ENCODE results near the gene SAC3D1. TPM values are rescaled to one million over a fixed set of nuclear protein-coding genes. Genes with fewer than 3 reads are reported as not detected.

Gene SAC3D1
- total and polyA plus RNA-seq, 2 of the 4 experiments (the other 2 are of a cell fraction): 2.9 to 13.2 TPM

DNA sequence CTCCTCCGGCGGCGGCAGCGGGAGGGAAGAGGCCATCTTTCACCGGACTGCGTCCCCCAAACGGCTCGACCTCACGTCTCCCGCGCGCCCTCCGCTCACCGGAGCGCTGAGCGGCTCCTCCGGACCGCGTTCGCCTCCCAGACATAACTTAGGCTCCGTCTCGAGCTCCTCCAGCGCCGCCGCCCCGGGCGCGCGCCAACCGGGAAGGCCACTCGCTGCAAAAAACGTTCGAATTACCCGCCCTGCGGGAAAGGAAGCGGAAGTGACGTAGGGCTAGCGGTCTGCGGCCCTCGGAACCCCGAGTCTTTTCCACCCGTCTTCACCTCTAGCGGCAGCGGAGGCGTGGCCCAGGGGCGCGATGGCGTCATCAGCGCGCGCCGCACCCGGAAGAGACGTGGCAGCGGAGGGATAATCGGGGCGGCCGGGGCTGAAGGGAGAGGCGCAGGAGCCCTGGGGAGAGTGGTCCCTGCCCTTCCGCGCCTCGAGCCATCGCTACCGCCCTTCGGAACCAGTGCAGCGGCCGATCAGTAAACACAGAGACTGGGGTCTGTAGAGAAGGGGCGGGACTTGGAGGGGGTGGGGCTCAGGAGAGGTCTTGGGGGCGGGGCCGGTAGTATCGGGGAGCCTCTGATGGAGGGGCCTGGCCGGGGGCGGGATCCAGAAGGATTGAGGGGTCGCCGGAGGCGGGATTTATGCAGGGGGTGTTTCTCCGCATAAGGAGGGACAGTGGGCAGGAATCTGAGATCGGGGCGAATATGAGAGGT is 43.0 kb downstream of the SAC3D1 start, which contains the start of the genes CDCA5 and ZFPL1:
CDCA5 (minus strand) TSS at position 207 of the 764 bp plus-strand sequence; CDS start at position 145, 62 bp downstream.
ZFPL1 (plus strand) TSS at position 389 of the 764 bp plus-strand sequence. CDS start 477 bp downstream, outside the sequence.
- intact Hi-C loops (cut with micrococcal nuclease): loop anchor here (1.0 to 2.0 kb wide), 2 partner anchors 12 to 43 kb away; partner anchors contain the start of genes SAC3D1 and VPS51
- TF ChIP-seq NFE2L2 (IDR thresholded peaks at IDR 0.05; ENCODE audit: low read depth, low read length) (no peak), RAD21 (IDR thresholded peaks at IDR 0.05; ENCODE audit: low read length) (no peak; the same call in 1 of the 2 replicates), RCOR1 (IDR thresholded peaks at IDR 0.05; ENCODE audit: insufficient replicate concordance, low read length) (no peak), MAFK (IDR thresholded peaks at IDR 0.05; ENCODE audit: low read depth, low read length) (no peak), RFX5 (IDR thresholded peaks at IDR 0.05; ENCODE audit: low read depth, low read length) (no peak), CHD1 (IDR thresholded peaks at IDR 0.05; ENCODE audit: low read depth, low read length) (no peak), BHLHE40 (IDR thresholded peaks at IDR 0.05; ENCODE audit: low read depth, low read length) (no peak), POLR2A (IDR thresholded peaks at IDR 0.05; ENCODE audit: low read depth, low read length) (peak; percentile 97), FOS (IDR thresholded peaks at IDR 0.05; ENCODE audit: low read depth, low read length) (no peak), MAZ (IDR thresholded peaks at IDR 0.05; ENCODE audit: borderline replicate concordance, low read depth, low read length) (peak; percentile 69; the same call in 1 of the 2 replicates), SMC3 (IDR thresholded peaks at IDR 0.05; ENCODE audit: low read depth, low read length) (no peak), MXI1 (IDR thresholded peaks at IDR 0.05; ENCODE audit: borderline replicate concordance, low read depth, low read length) (peak; percentile 98), CEBPB (IDR thresholded peaks at IDR 0.05; ENCODE audit: low read depth, low read length) (peak; percentile 36; the same call in 1 of the 2 replicates)
- TF ChIP-seq, protein P1, sequence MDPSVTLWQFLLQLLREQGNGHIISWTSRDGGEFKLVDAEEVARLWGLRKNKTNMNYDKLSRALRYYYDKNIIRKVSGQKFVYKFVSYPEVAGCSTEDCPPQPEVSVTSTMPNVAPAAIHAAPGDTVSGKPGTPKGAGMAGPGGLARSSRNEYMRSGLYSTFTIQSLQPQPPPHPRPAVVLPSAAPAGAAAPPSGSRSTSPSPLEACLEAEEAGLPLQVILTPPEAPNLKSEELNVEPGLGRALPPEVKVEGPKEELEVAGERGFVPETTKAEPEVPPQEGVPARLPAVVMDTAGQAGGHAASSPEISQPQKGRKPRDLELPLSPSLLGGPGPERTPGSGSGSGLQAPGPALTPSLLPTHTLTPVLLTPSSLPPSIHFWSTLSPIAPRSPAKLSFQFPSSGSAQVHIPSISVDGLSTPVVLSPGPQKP (IDR thresholded peaks at IDR 0.05; ENCODE audit: borderline replicate concordance, low read depth, low read length): 0 out of 2 replicates have a peak, but pooled peaks have one; percentile 9
- TF ChIP-seq, protein P2, sequence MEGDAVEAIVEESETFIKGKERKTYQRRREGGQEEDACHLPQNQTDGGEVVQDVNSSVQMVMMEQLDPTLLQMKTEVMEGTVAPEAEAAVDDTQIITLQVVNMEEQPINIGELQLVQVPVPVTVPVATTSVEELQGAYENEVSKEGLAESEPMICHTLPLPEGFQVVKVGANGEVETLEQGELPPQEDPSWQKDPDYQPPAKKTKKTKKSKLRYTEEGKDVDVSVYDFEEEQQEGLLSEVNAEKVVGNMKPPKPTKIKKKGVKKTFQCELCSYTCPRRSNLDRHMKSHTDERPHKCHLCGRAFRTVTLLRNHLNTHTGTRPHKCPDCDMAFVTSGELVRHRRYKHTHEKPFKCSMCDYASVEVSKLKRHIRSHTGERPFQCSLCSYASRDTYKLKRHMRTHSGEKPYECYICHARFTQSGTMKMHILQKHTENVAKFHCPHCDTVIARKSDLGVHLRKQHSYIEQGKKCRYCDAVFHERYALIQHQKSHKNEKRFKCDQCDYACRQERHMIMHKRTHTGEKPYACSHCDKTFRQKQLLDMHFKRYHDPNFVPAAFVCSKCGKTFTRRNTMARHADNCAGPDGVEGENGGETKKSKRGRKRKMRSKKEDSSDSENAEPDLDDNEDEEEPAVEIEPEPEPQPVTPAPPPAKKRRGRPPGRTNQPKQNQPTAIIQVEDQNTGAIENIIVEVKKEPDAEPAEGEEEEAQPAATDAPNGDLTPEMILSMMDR (conservative IDR thresholded peaks at IDR 0.05; ENCODE audit: low read depth, low read length): 0 out of 2 replicates have a peak, but pooled peaks have one; percentile 1

More for the DNA sequence above, 43.0 kb downstream of the SAC3D1 start, which contains the start of the genes CDCA5 and ZFPL1:
- DNase-seq: peak; percentile 94
- Histone ChIP-seq H4K5ac (ENCODE audit: low read depth, low read length) (peak within 1 kb of the TSS; percentile 99), H3K79me1 (ENCODE audit: low read depth in 1 of 2, low read length in 2 of 2) (peaks cover 41 to 60% of the 10 kb centered on the region in 2 experiments), H3K56ac (ENCODE audit: extremely low read depth, insufficient read depth, low read length) (peak within 1 kb of the TSS; percentile 90), H2AK5ac (ENCODE audit: low read depth, low read length) (peak within 1 kb of the TSS; percentile 93), H3K9ac (ENCODE audit: low read depth, low read length) (peak within 1 kb of the TSS; percentile 99), H3K14ac (replicated peaks; ENCODE audit: low read depth, low read length) (peak within 1 kb of the TSS; percentile 99), H3K27me3 (ENCODE audit: control insufficient read depth, insufficient read depth, low read length) (no peaks in the 10 kb centered on the region), H3K23ac (ENCODE audit: low read depth, low read length) (peak within 1 kb of the TSS; percentile 93; the same call in 1 of the 2 replicates), H3K4ac (ENCODE audit: low read depth, low read length) (peak within 1 kb of the TSS; percentile 99), H3K4me3 (ENCODE audit: insufficient read depth, low read depth, low read length) (peak within 1 kb of the TSS; percentile 89), H3K4me1 (ENCODE audit: control insufficient read depth, insufficient read depth, low read length) (peaks cover 4% of the 10 kb centered on the region; the same call in 1 of the 2 replicates), H3K36me3 (ENCODE audit: control insufficient read depth, insufficient read depth, low read length) (peaks cover 29% of the 10 kb centered on the region), H3K9me3 (ENCODE audit: control insufficient read depth, insufficient read depth, low read length) (no peaks in the 10 kb centered on the region), H2BK120ac (ENCODE audit: low read depth, low read length) (peak within 1 kb of the TSS; percentile 91), H4K8ac (ENCODE audit: low read depth in 2 of 2, low read length in 2 of 2) (peak within 1 kb of the TSS; percentile 93 to 99), H3K27ac (ENCODE audit: insufficient read depth, low read length) (peak within 1 kb of the TSS; percentile 100), H3K9me1 (ENCODE audit: insufficient read depth, low read length) (no peaks in the 10 kb centered on the region; the same call in 1 of the 2 replicates), H2BK15ac (ENCODE audit: low read depth, low read length) (peak within 1 kb of the TSS; percentile 65; the same call in 1 of the 3 replicates), H2AFZ (replicated peaks; ENCODE audit: low read length, poor library complexity) (peak within 1 kb of the TSS; percentile 95), H2BK20ac (ENCODE audit: low read depth, low read length) (no peak within 1 kb of the TSS), H4K91ac (ENCODE audit: insufficient read depth, low read depth, low read length) (peak within 1 kb of the TSS; percentile 98), H4K20me1 (ENCODE audit: insufficient read depth, low read length) (no peaks in the 10 kb centered on the region; the same call in 1 of the 2 replicates), H2AK9ac (replicated peaks; ENCODE audit: low read depth, low read length, poor library complexity) (peak within 1 kb of the TSS; percentile 94), H2BK5ac (ENCODE audit: low read depth, low read length, poor library complexity, severe bottlenecking) (peak within 1 kb of the TSS; percentile 98), H3K18ac (ENCODE audit: low read depth, low read length) (peak within 1 kb of the TSS; percentile 97), H3K4me2 (ENCODE audit: low read depth, low read length) (peak within 1 kb of the TSS; percentile 95)
- ChIA-PET POLR2A (ENCODE audit: unreplicated experiment) (no interaction called here), CTCF (no interaction called here)
- dilution Hi-C loops (cut with HindIII; ENCODE audit: low sequenced_read_pairs, unreplicated experiment): no loop called here
- WGBS, 2 experiments (ENCODE audit: extremely low coverage in 2 of 2, insufficient read length in 1 of 2): 0% methylated on average over 39 of the region's 79 CpGs; no CpG with 5 or more reads in 1 of the 2 experiments
- in situ Hi-C loops (cut with MboI; ENCODE audit: low sequenced_read_pairs): no loop called here
- BruUV-seq (replicated peaks): no TSS peak
- ATAC-seq (ENCODE audit: low read depth): peak; percentile 93
